Measurements from ENCODE around the gene PRR29. TPM values are rescaled to one million over a fixed set of nuclear protein-coding genes. Genes with fewer than 3 reads are reported as not detected.

Gene PRR29
- total RNA-seq, 2 donors from 2014 or later = 1.7 to 3.3 TPM

GRCh38 chr17:63996430-63997182 lies 1.5 kb upstream of the PRR29 start:
- H3K9me3 ChIP-seq (ENCODE audit: control insufficient read depth, low read length, poor library complexity, severe bottlenecking) = no peaks in the 10 kb centered on the region
- peaks cover 2% of the 10 kb centered on the region for H3K36me3 Mint-ChIP-seq (ENCODE audit: low read depth)
- H3K27ac Mint-ChIP-seq = peak overlapping the region; percentile 89
- H3K4me1 Mint-ChIP-seq = peaks cover 68% of the 10 kb centered on the region
- H3K27me3 Mint-ChIP-seq = no peaks in the 10 kb centered on the region
- ATAC-seq (no peak), DNase-seq (no peak)
- peak overlapping the region; percentile 2 for H3K4me3 Mint-ChIP-seq

GRCh38 chr17:63997341-63998048 lies 656 bp upstream of the PRR29 start:
- no peaks in the 10 kb centered on the region for H3K9me3 ChIP-seq (ENCODE audit: control insufficient read depth, low read length, poor library complexity, severe bottlenecking)

GRCh38 chr17:63998721-63999679 lies 849 bp downstream of the PRR29 start:
- DNase-seq (peak in 1 of 3 donors; percentile 48), ATAC-seq (peak; percentile 55)
- Mint-ChIP-seq H3K27ac (peak overlapping the region; percentile 89), H3K36me3 (ENCODE audit: low read depth) (peaks cover 2% of the 10 kb centered on the region), H3K27me3 (no peaks in the 10 kb centered on the region), H3K4me1 (peaks cover 49% of the 10 kb centered on the region), H3K4me3 (peak overlapping the region; percentile 95)
- no peaks in the 10 kb centered on the region for H3K9me3 ChIP-seq (ENCODE audit: control insufficient read depth, low read length, poor library complexity, severe bottlenecking)

More at GRCh38 chr17:63997341-63998048, 656 bp upstream of the PRR29 start:
- Mint-ChIP-seq H3K4me1 (peaks cover 60% of the 10 kb centered on the region), H3K27ac (peak overlapping the region; percentile 89), H3K36me3 (ENCODE audit: low read depth) (peaks cover 2% of the 10 kb centered on the region), H3K4me3 (peak overlapping the region; percentile 95), H3K27me3 (no peaks in the 10 kb centered on the region)
- no peak for ATAC-seq
- DNase-seq = no peak

GRCh38 chr17:63999680-64000531 lies 1.8 kb downstream of the PRR29 start:
- H3K9me3 ChIP-seq (ENCODE audit: control insufficient read depth, low read length, poor library complexity, severe bottlenecking) = no peaks in the 10 kb centered on the region
- no peak for DNase-seq
- Mint-ChIP-seq H3K4me1 (peaks cover 46% of the 10 kb centered on the region), H3K4me3 (peak overlapping the region; percentile 95), H3K27me3 (no peaks in the 10 kb centered on the region), H3K27ac (peak overlapping the region; percentile 89), H3K36me3 (ENCODE audit: low read depth) (peaks cover 2% of the 10 kb centered on the region)
- ATAC-seq = no peak

GRCh38 chr17:64001091-64001579 lies 3.0 kb downstream of the PRR29 start:
- H3K27me3 Mint-ChIP-seq = no peaks in the 10 kb centered on the region
- no peak for DNase-seq
- H3K4me1 Mint-ChIP-seq = peaks cover 46% of the 10 kb centered on the region
- no peak for ATAC-seq
- H3K36me3 Mint-ChIP-seq (ENCODE audit: low read depth) = peaks cover 2% of the 10 kb centered on the region
- H3K27ac Mint-ChIP-seq = peak overlapping the region; percentile 89
- no peaks in the 10 kb centered on the region for H3K9me3 ChIP-seq (ENCODE audit: control insufficient read depth, low read length, poor library complexity, severe bottlenecking)
- H3K4me3 Mint-ChIP-seq = no peak overlapping the region

GRCh38 chr17:64001763-64002529 lies 3.8 kb downstream of the PRR29 start:
- no peaks in the 10 kb centered on the region for H3K9me3 ChIP-seq (ENCODE audit: control insufficient read depth, low read length, poor library complexity, severe bottlenecking)
- peak overlapping the region; percentile 59 for H3K27ac Mint-ChIP-seq
- peaks cover 2% of the 10 kb centered on the region for H3K36me3 Mint-ChIP-seq (ENCODE audit: low read depth)
- DNase-seq (no peak), ATAC-seq (no peak)
- H3K4me3 Mint-ChIP-seq = no peak overlapping the region
- H3K4me1 Mint-ChIP-seq = peaks cover 42% of the 10 kb centered on the region
- H3K27me3 Mint-ChIP-seq = no peaks in the 10 kb centered on the region

GRCh38 chr17:64002658-64003525 lies 4.7 kb downstream of the PRR29 start:
- H3K9me3 ChIP-seq (ENCODE audit: control insufficient read depth, low read length, poor library complexity, severe bottlenecking) = no peaks in the 10 kb centered on the region
- H3K4me1 Mint-ChIP-seq = peaks cover 39% of the 10 kb centered on the region
- ATAC-seq = no peak
- H3K27ac Mint-ChIP-seq = peak overlapping the region; percentile 59
- no peaks in the 10 kb centered on the region for H3K27me3 Mint-ChIP-seq
- H3K4me3 Mint-ChIP-seq = no peak overlapping the region
- H3K36me3 Mint-ChIP-seq (ENCODE audit: low read depth) = no peaks in the 10 kb centered on the region
- no peak for DNase-seq

- Mint-ChIP-seq H3K36me3 (ENCODE audit: low read depth) (no peaks in the 10 kb centered on the region), H3K27ac (peak overlapping the region; percentile 59), H3K4me1 (peaks cover 39% of the 10 kb centered on the region), H3K4me3 (no peak overlapping the region), H3K27me3 (no peaks in the 10 kb centered on the region)
- DNase-seq (no peak), ATAC-seq (no peak)
- no peaks in the 10 kb centered on the region for H3K9me3 ChIP-seq (ENCODE audit: control insufficient read depth, low read length, poor library complexity, severe bottlenecking)
Observed at GRCh38 chr17:64003526-64004121, 5.5 kb downstream of the PRR29 start.

- Mint-ChIP-seq H3K27me3 (no peaks in the 10 kb centered on the region), H3K36me3 (ENCODE audit: low read depth) (no peaks in the 10 kb centered on the region), H3K4me3 (no peak overlapping the region), H3K4me1 (peaks cover 38% of the 10 kb centered on the region), H3K27ac (peak overlapping the region; percentile 72)
- ATAC-seq = no peak
- H3K9me3 ChIP-seq (ENCODE audit: control insufficient read depth, low read length, poor library complexity, severe bottlenecking) = no peaks in the 10 kb centered on the region
- DNase-seq = no peak
Observed at GRCh38 chr17:64004218-64004770, 6.1 kb downstream of the PRR29 start.

- H3K4me3 Mint-ChIP-seq = no peak overlapping the region
- H3K9me3 ChIP-seq (ENCODE audit: control insufficient read depth, low read length, poor library complexity, severe bottlenecking) = no peaks in the 10 kb centered on the region
- H3K27ac Mint-ChIP-seq = peak overlapping the region; percentile 72
- no peak for DNase-seq
- no peak for ATAC-seq
- no peaks in the 10 kb centered on the region for H3K36me3 Mint-ChIP-seq (ENCODE audit: low read depth)
- H3K4me1 Mint-ChIP-seq = peaks cover 41% of the 10 kb centered on the region
- H3K27me3 Mint-ChIP-seq = no peaks in the 10 kb centered on the region
Observed at GRCh38 chr17:64004903-64005733, 7.0 kb downstream of the PRR29 start.
